SK-N-SH (cell line): ENCODE data around the gene ANKMY1.

Experiments used
- CTCF ChIP-seq: fragments of 200-600 bp; sonication (generic); IDR thresholded peaks from 2 replicates; pipeline ENCODE4 v1.6.1; 2017; ENCODE audit warnings: antibody characterized with exemption, mild to moderate bottlenecking, moderate library complexity
- EP300 ChIP-seq, 2 experiments: IDR thresholded peaks; 2 replicates each; pipeline versions ENCODE4 v1.4.0 to v1.6.1; 2012; ENCODE audit warnings: borderline replicate concordance in 1 of 2, low read depth in 1 of 2, low read length in 1 of 2
- FOXJ3 ChIP-seq: sonication (generic); formaldehyde crosslinking; IDR thresholded peaks from 2 replicates; pipeline ENCODE4 v1.5.1; 2020; ENCODE audit warnings: mild to moderate bottlenecking, missing genetic modification reagents
- MAX ChIP-seq: IDR thresholded peaks from 2 replicates; pipeline ENCODE4 v1.4.0; 2012; ENCODE audit warnings: low read depth
- POLR2AphosphoS5 ChIP-seq: IDR thresholded peaks from 2 replicates; pipeline ENCODE4 v1.6.1; 2012; ENCODE audit warnings: low read depth, low read length
- REST ChIP-seq: IDR thresholded peaks from 2 replicates; pipeline ENCODE4 v1.6.1; 2012; ENCODE audit warnings: mild to moderate bottlenecking, low read depth, low read length, moderate library complexity
- RXRA ChIP-seq: IDR thresholded peaks from 2 replicates; pipeline ENCODE4 v1.4.0; 2012; ENCODE audit warnings: low read depth, mild to moderate bottlenecking, borderline replicate concordance
- TAF1 ChIP-seq: IDR thresholded peaks from 2 replicates; pipeline ENCODE4 v1.6.1; 2012; ENCODE audit warnings: low read depth, mild to moderate bottlenecking, low read length, moderate library complexity, borderline replicate concordance
- TCF12 ChIP-seq: IDR thresholded peaks from 2 replicates; pipeline ENCODE4 v1.4.0; 2012
- TEAD4 ChIP-seq: IDR thresholded peaks from 2 replicates; pipeline ENCODE4 v1.4.0; 2012; ENCODE audit warnings: mild to moderate bottlenecking, borderline replicate concordance; ENCODE audit not compliant: insufficient read depth
- USF2 ChIP-seq: fragments of 150-350 bp; IDR thresholded peaks from 2 replicates; pipeline ENCODE4 v1.6.1; 2017; ENCODE audit warnings: antibody characterized with exemption, low read length, low read depth, borderline replicate concordance

- TF ChIP-seq POLR2AphosphoS5: no peak
- TF ChIP-seq EP300 (IDR thresholded peaks at IDR 0.05; ENCODE audit: borderline replicate concordance in 1 of 2, low read depth in 1 of 2, low read length in 1 of 2): no peak
- no peak for TF ChIP-seq USF2
- TF ChIP-seq FOXJ3 (CRISPR knock-in tag): no peak
- TF ChIP-seq TEAD4: no peak
- no peak for TF ChIP-seq MAX
- no peak for TF ChIP-seq REST
- no peak for TF ChIP-seq CTCF
- TF ChIP-seq TCF12: no peak
- no peak for TF ChIP-seq TAF1
- TF ChIP-seq RXRA: no peak
Measured at GRCh38 chr2:240451108-240451611, 106.6 kb downstream of the ANKMY1 start.
